ENCODE data around the gene NRSN1.

The NRSN1 gene

DNA sequence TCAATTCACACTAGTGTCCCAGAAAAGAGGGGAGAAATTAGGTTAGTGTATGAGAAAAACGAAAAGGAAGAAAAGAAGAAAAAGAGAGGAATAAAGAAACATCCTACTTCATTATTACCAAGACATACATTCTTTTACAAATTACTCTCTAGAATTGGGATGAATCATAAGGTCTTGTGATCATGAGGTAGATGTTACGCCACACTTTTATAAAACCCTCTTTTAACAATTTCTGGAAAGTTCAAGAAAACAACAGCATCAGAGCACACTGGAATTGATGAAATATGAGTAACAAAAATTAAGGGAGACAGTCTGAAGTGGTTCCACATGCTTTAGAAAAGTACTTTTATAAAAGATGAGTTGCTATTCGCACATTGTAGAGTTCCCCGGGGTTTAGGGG is 32.6 kb upstream of the NRSN1 start:
- no peak overlapping the region for H3K56ac ChIP-seq (ENCODE audit: low read length)
- no peaks in the 10 kb centered on the region for H3K79me2 ChIP-seq (ENCODE audit: control insufficient read depth, insufficient read depth, low read length)
- H3K23ac ChIP-seq (ENCODE audit: low read length), result no peak overlapping the region
- H3K9ac ChIP-seq (ENCODE audit: low read length), result no peak overlapping the region
- H3K27me3 ChIP-seq (ENCODE audit: insufficient read depth, low read length, poor library complexity), result peaks cover 19% of the 10 kb centered on the region
- H3K4me3 ChIP-seq (ENCODE audit: low read length), result no peak overlapping the region
- H2BK15ac ChIP-seq (replicated peaks; ENCODE audit: low read depth), result no peak overlapping the region
- no peaks in the 10 kb centered on the region for H3K36me3 ChIP-seq (ENCODE audit: control insufficient read depth, insufficient read depth, low read length)
- no peak overlapping the region for H3K27ac ChIP-seq (ENCODE audit: low read depth, low read length)
- H3K4ac ChIP-seq (ENCODE audit: low read depth, low read length), result no peak overlapping the region
- H3K18ac ChIP-seq (ENCODE audit: low read length), result no peak overlapping the region
- H2BK5ac ChIP-seq (ENCODE audit: low read length), result no peak overlapping the region
- H3K79me1 ChIP-seq (ENCODE audit: low read length), result no peaks in the 10 kb centered on the region
- no peaks in the 10 kb centered on the region for H3K4me1 ChIP-seq (ENCODE audit: control insufficient read depth, low read depth, low read length)
- no peak overlapping the region for H2AK5ac ChIP-seq (ENCODE audit: low read length)
- no peak for DNase-seq
- H2BK120ac ChIP-seq (ENCODE audit: low read depth, low read length), result no peak overlapping the region
- H4K5ac ChIP-seq (ENCODE audit: low read length), result no peak overlapping the region
- WGBS (ENCODE audit: extremely low coverage, insufficient coverage, low lambda C conversion rate), result no CpG with 5 or more reads among the region's 4 CpGs
- H3K4me2 ChIP-seq (ENCODE audit: low read length), result no peak overlapping the region
- H4K8ac ChIP-seq (ENCODE audit: low read depth, low read length), result no peak overlapping the region

GRCh38 chr6:24099181-24099580 is 26.8 kb upstream of the NRSN1 start:
- H2AK5ac ChIP-seq (ENCODE audit: low read length), result no peak overlapping the region
- H3K9ac ChIP-seq (ENCODE audit: low read length), result no peak overlapping the region
- no peak for DNase-seq

DNA sequence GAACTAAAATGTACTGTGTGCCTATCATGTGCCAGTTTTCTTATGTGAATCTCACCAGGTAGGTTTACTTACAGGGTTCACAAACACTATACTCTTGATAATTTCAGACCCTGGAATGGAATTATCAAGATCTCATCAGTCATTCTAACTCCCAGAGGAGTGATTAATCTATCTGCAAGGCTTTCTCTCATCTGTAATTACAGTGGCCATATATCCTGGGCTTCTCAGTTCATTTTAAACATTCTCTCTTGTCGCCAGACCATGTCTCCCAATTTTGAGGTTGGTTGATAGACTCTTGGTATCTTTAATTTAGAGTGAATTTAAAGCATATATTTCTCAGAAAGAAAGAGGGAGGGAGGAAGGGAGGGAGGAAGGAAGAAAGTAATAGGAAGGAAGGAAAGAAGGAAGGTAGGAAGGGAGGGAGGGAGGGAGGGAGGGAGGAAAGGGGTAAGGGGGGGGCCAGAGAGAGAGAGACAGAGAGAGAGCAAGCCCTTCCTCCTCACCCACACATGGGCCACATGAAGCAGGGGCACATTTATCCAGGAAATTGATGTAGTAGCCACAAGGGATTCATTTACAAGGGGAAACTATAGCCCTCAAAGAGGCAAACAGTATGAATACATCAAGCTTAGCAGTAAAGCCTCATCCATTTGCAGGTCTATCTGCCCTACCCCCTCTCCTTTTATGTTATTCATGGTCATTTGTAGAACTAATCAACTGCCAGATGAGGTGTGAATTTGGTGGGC is 25.8 kb upstream of the NRSN1 start:
- Histone ChIP-seq H3K79me2 (ENCODE audit: control insufficient read depth, insufficient read depth, low read length) (no peaks in the 10 kb centered on the region), H3K23ac (ENCODE audit: low read length) (no peak overlapping the region), H2BK15ac (replicated peaks; ENCODE audit: low read depth) (no peak overlapping the region), H2AK5ac (ENCODE audit: low read length) (no peak overlapping the region), H3K18ac (ENCODE audit: low read length) (no peak overlapping the region), H3K4me2 (ENCODE audit: low read length) (no peak overlapping the region), H3K9ac (ENCODE audit: low read length) (no peak overlapping the region), H3K79me1 (ENCODE audit: low read length) (no peaks in the 10 kb centered on the region), H3K4me1 (ENCODE audit: control insufficient read depth, low read depth, low read length) (no peaks in the 10 kb centered on the region), H3K56ac (ENCODE audit: low read length) (no peak overlapping the region), H3K4me3 (ENCODE audit: low read length) (no peak overlapping the region), H3K36me3 (ENCODE audit: control insufficient read depth, insufficient read depth, low read length) (no peaks in the 10 kb centered on the region), H2BK120ac (ENCODE audit: low read depth, low read length) (no peak overlapping the region), H3K27ac (ENCODE audit: low read depth, low read length) (no peak overlapping the region), H3K27me3 (ENCODE audit: insufficient read depth, low read length, poor library complexity) (peaks cover 9% of the 10 kb centered on the region), H4K5ac (ENCODE audit: low read length) (no peak overlapping the region), H3K4ac (ENCODE audit: low read depth, low read length) (no peak overlapping the region), H4K8ac (ENCODE audit: low read depth, low read length) (no peak overlapping the region), H2BK5ac (ENCODE audit: low read length) (no peak overlapping the region)
- no CpG with 5 or more reads among the region's 1 CpG for WGBS (ENCODE audit: extremely low coverage, insufficient coverage, low lambda C conversion rate)
- peak; percentile 3 for DNase-seq

More at GRCh38 chr6:24099181-24099580, 26.8 kb upstream of the NRSN1 start:
- H3K79me1 ChIP-seq (ENCODE audit: low read length), result no peaks in the 10 kb centered on the region
- no peak overlapping the region for H4K8ac ChIP-seq (ENCODE audit: low read depth, low read length)
- H3K27me3 ChIP-seq (ENCODE audit: insufficient read depth, low read length, poor library complexity), result peaks cover 9% of the 10 kb centered on the region
- no peak overlapping the region for H3K56ac ChIP-seq (ENCODE audit: low read length)
- no peak overlapping the region for H2BK5ac ChIP-seq (ENCODE audit: low read length)
- no peak overlapping the region for H3K4me2 ChIP-seq (ENCODE audit: low read length)
- H3K4ac ChIP-seq (ENCODE audit: low read depth, low read length), result no peak overlapping the region
- H3K18ac ChIP-seq (ENCODE audit: low read length), result no peak overlapping the region
- H3K4me1 ChIP-seq (ENCODE audit: control insufficient read depth, low read depth, low read length), result no peaks in the 10 kb centered on the region
- H4K5ac ChIP-seq (ENCODE audit: low read length), result no peak overlapping the region
- H3K79me2 ChIP-seq (ENCODE audit: control insufficient read depth, insufficient read depth, low read length), result no peaks in the 10 kb centered on the region
- H3K23ac ChIP-seq (ENCODE audit: low read length), result no peak overlapping the region
- WGBS (ENCODE audit: extremely low coverage, insufficient coverage, low lambda C conversion rate), result no CpG with 5 or more reads among the region's 2 CpGs
- no peaks in the 10 kb centered on the region for H3K36me3 ChIP-seq (ENCODE audit: control insufficient read depth, insufficient read depth, low read length)
- no peak overlapping the region for H2BK120ac ChIP-seq (ENCODE audit: low read depth, low read length)
- no peak overlapping the region for H3K4me3 ChIP-seq (ENCODE audit: low read length)
- no peak overlapping the region for H3K27ac ChIP-seq (ENCODE audit: low read depth, low read length)
- no peak overlapping the region for H2BK15ac ChIP-seq (replicated peaks; ENCODE audit: low read depth)

DNA sequence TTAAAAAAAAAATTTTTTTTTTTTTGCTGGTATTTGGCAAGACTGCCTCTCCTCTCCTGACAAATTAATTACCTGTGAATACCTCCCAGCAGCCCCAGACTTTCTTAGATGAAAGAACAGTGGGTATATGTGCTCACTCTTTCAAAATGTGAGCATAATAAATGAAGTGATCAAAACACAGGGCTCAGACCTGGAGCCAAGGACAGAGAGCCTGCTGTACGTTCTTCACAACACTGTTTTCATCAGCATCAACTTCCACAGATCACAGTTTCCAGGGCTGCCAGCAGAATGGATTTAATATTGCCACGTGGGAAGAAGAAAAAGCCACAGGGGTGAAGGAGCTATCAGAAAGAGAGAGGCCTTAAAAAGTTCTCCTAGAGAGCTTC is 25.3 kb upstream of the NRSN1 start:
- H3K27ac ChIP-seq (ENCODE audit: low read depth, low read length), result no peak overlapping the region
- H3K18ac ChIP-seq (ENCODE audit: low read length), result no peak overlapping the region
- no peaks in the 10 kb centered on the region for H3K79me2 ChIP-seq (ENCODE audit: control insufficient read depth, insufficient read depth, low read length)
- no peak overlapping the region for H2AK5ac ChIP-seq (ENCODE audit: low read length)
- no peak overlapping the region for H2BK15ac ChIP-seq (replicated peaks; ENCODE audit: low read depth)
- H3K4me3 ChIP-seq (ENCODE audit: low read length), result no peak overlapping the region
- no peak for DNase-seq
- H3K4me2 ChIP-seq (ENCODE audit: low read length), result no peak overlapping the region
- no peak overlapping the region for H4K8ac ChIP-seq (ENCODE audit: low read depth, low read length)
- H3K56ac ChIP-seq (ENCODE audit: low read length), result no peak overlapping the region
- WGBS (ENCODE audit: extremely low coverage, insufficient coverage, low lambda C conversion rate), result no CpG with 5 or more reads among the region's 2 CpGs
- H4K5ac ChIP-seq (ENCODE audit: low read length), result no peak overlapping the region
- no peak overlapping the region for H3K9ac ChIP-seq (ENCODE audit: low read length)
- peaks cover 9% of the 10 kb centered on the region for H3K27me3 ChIP-seq (ENCODE audit: insufficient read depth, low read length, poor library complexity)
- no peaks in the 10 kb centered on the region for H3K4me1 ChIP-seq (ENCODE audit: control insufficient read depth, low read depth, low read length)
- no peak overlapping the region for H2BK120ac ChIP-seq (ENCODE audit: low read depth, low read length)
- no peak overlapping the region for H3K4ac ChIP-seq (ENCODE audit: low read depth, low read length)
- no peak overlapping the region for H2BK5ac ChIP-seq (ENCODE audit: low read length)
- no peak overlapping the region for H3K23ac ChIP-seq (ENCODE audit: low read length)
- no peaks in the 10 kb centered on the region for H3K36me3 ChIP-seq (ENCODE audit: control insufficient read depth, insufficient read depth, low read length)
- H3K79me1 ChIP-seq (ENCODE audit: low read length), result no peaks in the 10 kb centered on the region

DNA sequence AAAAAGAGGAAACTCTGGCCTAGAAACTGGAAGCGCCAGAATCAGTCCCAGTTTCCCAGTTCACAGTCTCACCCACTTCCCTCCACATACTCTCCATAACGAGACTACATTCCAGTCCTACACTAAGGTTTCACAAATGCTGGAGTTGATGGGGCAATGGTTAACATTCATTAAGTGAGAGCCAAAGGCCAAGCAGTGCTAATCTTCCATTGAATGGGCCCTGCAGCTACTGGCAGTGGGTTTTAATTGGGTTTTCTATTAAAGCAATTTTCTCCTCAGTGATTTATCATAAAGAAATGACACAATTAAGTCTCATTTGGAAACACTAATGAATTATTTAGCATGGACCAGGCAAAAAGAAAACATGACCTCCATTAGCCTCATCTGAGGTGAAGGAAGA is 20.8 kb upstream of the NRSN1 start:
- Histone ChIP-seq H4K8ac (ENCODE audit: low read depth, low read length) (no peak overlapping the region), H3K79me1 (ENCODE audit: low read length) (no peaks in the 10 kb centered on the region), H2BK5ac (ENCODE audit: low read length) (no peak overlapping the region), H3K79me2 (ENCODE audit: control insufficient read depth, insufficient read depth, low read length) (no peaks in the 10 kb centered on the region), H3K4ac (ENCODE audit: low read depth, low read length) (no peak overlapping the region), H3K56ac (ENCODE audit: low read length) (no peak overlapping the region), H3K23ac (ENCODE audit: low read length) (no peak overlapping the region), H4K5ac (ENCODE audit: low read length) (no peak overlapping the region), H3K27me3 (ENCODE audit: insufficient read depth, low read length, poor library complexity) (no peaks in the 10 kb centered on the region), H3K4me1 (ENCODE audit: control insufficient read depth, low read depth, low read length) (no peaks in the 10 kb centered on the region), H3K9ac (ENCODE audit: low read length) (no peak overlapping the region), H2BK120ac (ENCODE audit: low read depth, low read length) (no peak overlapping the region), H2AK5ac (ENCODE audit: low read length) (no peak overlapping the region), H3K27ac (ENCODE audit: low read depth, low read length) (no peak overlapping the region), H3K18ac (ENCODE audit: low read length) (no peak overlapping the region), H3K4me2 (ENCODE audit: low read length) (no peak overlapping the region), H3K4me3 (ENCODE audit: low read length) (no peak overlapping the region), H2BK15ac (replicated peaks; ENCODE audit: low read depth) (no peak overlapping the region), H3K36me3 (ENCODE audit: control insufficient read depth, insufficient read depth, low read length) (no peaks in the 10 kb centered on the region)
- no CpG with 5 or more reads among the region's 2 CpGs for WGBS (ENCODE audit: extremely low coverage, insufficient coverage, low lambda C conversion rate)
- DNase-seq, result no peak

- WGBS (ENCODE audit: extremely low coverage, insufficient coverage, low lambda C conversion rate), result no CpG with 5 or more reads among the region's 5 CpGs
- Histone ChIP-seq H3K27ac (ENCODE audit: low read depth, low read length) (peak overlapping the region; percentile 57), H2BK120ac (ENCODE audit: low read depth, low read length) (no peak overlapping the region), H3K4me3 (ENCODE audit: low read length) (no peak overlapping the region), H3K36me3 (ENCODE audit: control insufficient read depth, insufficient read depth, low read length) (no peaks in the 10 kb centered on the region), H3K4me2 (ENCODE audit: low read length) (no peak overlapping the region), H3K56ac (ENCODE audit: low read length) (no peak overlapping the region), H2BK5ac (ENCODE audit: low read length) (no peak overlapping the region), H3K79me2 (ENCODE audit: control insufficient read depth, insufficient read depth, low read length) (no peaks in the 10 kb centered on the region), H3K23ac (ENCODE audit: low read length) (no peak overlapping the region), H4K8ac (ENCODE audit: low read depth, low read length) (no peak overlapping the region), H3K4me1 (ENCODE audit: control insufficient read depth, low read depth, low read length) (no peaks in the 10 kb centered on the region), H3K79me1 (ENCODE audit: low read length) (no peaks in the 10 kb centered on the region), H3K9ac (ENCODE audit: low read length) (no peak overlapping the region), H3K4ac (ENCODE audit: low read depth, low read length) (no peak overlapping the region), H3K27me3 (ENCODE audit: insufficient read depth, low read length, poor library complexity) (no peaks in the 10 kb centered on the region), H4K5ac (ENCODE audit: low read length) (no peak overlapping the region), H2BK15ac (replicated peaks; ENCODE audit: low read depth) (no peak overlapping the region), H2AK5ac (ENCODE audit: low read length) (no peak overlapping the region), H3K18ac (ENCODE audit: low read length) (no peak overlapping the region)
- DNase-seq, result no peak
Measured at GRCh38 chr6:24106291-24106690, 19.7 kb upstream of the NRSN1 start.
